Caki2 (cell line): ENCODE measurements around the gene HMCN2. TPM values are rescaled to one million over a fixed set of nuclear protein-coding genes. Genes with fewer than 3 reads are reported as not detected.

Experiments
- DNase-seq: peaks from one replicate; pipeline ENCODE4 v3.0.0-alpha.2; 2015; ENCODE audit warnings: low read depth
- in situ Hi-C: cut with HindIII; loops from 2 replicates; pipeline ENCODE4 v1.10.0; 2016; ENCODE audit warnings: low sequenced_read_pairs, low pct_unique_long_range_greater_than_20kb, mixed read lengths
- total RNA-seq: library from RNA; depleted of rRNA; stranded (reverse); fragments of >200 nt; shearing (Covaris generic); gene quantifications from 2 replicates; pipeline ENCODE4 v1.2.3, GENCODE V29; 2014; ENCODE audit warnings: low replicate concordance

HMCN2 gene
- total RNA-seq, 1 experiment from 2014 or later: not detected

GRCh38 chr9:130299785-130300615 is 34.4 kb downstream of the HMCN2 start:
- in situ Hi-C loops: no loop called here
- no peak for DNase-seq

- DNase-seq: no peak
These were observed 35.2 kb downstream of the HMCN2 start for GRCh38 chr9:130300739-130301138.

GRCh38 chr9:130301483-130302286 is 36.1 kb downstream of the HMCN2 start:
- DNase-seq: no peak

More at GRCh38 chr9:130300739-130301138, 35.2 kb downstream of the HMCN2 start:
- in situ Hi-C loops: no loop called here

GRCh38 chr9:130302785-130303612 is 37.4 kb downstream of the HMCN2 start:
- in situ Hi-C loops: no loop called here

More at GRCh38 chr9:130301483-130302286, 36.1 kb downstream of the HMCN2 start:
- in situ Hi-C loops: no loop called here

GRCh38 chr9:130303613-130304055 is 38.1 kb downstream of the HMCN2 start:
- in situ Hi-C loops: no loop called here
- no peak for DNase-seq

More at GRCh38 chr9:130302785-130303612, 37.4 kb downstream of the HMCN2 start:
- no peak for DNase-seq

- DNase-seq: no peak
- in situ Hi-C loops: no loop called here
These were observed 38.6 kb downstream of the HMCN2 start for GRCh38 chr9:130304116-130304515.

- in situ Hi-C loops: no loop called here
- DNase-seq: no peak
These were observed 39.1 kb downstream of the HMCN2 start for GRCh38 chr9:130304643-130305042.

- DNase-seq: no peak
- in situ Hi-C loops: no loop called here
These were observed 39.8 kb downstream of the HMCN2 start for GRCh38 chr9:130305381-130305780.

- in situ Hi-C loops: no loop called here
- no peak for DNase-seq
These were observed 41.5 kb downstream of the HMCN2 start for GRCh38 chr9:130306823-130307666.

- in situ Hi-C loops: no loop called here
- no peak for DNase-seq
These were observed 42.0 kb downstream of the HMCN2 start for GRCh38 chr9:130307667-130307943.

GRCh38 chr9:130308081-130308571 is 42.6 kb downstream of the HMCN2 start:
- DNase-seq: no peak
- in situ Hi-C loops: no loop called here

- in situ Hi-C loops: no loop called here
- no peak for DNase-seq
These were observed 44.3 kb downstream of the HMCN2 start for GRCh38 chr9:130309689-130310455.

- DNase-seq: no peak
- in situ Hi-C loops: no loop called here
These were observed 44.9 kb downstream of the HMCN2 start for GRCh38 chr9:130310456-130310855.

GRCh38 chr9:130311003-130311402 is 45.4 kb downstream of the HMCN2 start:
- in situ Hi-C loops: no loop called here
- DNase-seq: no peak

GRCh38 chr9:130311408-130312140 is 46.0 kb downstream of the HMCN2 start:
- no peak for DNase-seq
- in situ Hi-C loops: no loop called here

GRCh38 chr9:130313103-130313858 is 47.7 kb downstream of the HMCN2 start:
- in situ Hi-C loops: no loop called here
- DNase-seq: no peak
